H9 (cell line): ENCODE measurements around the gene SFRP2. TPM values are rescaled to one million over a fixed set of nuclear protein-coding genes. Genes with fewer than 3 reads are reported as not detected.

Source experiments
- DNase-seq: peaks from one replicate; pipeline ENCODE4 v3.0.0-alpha.2; 2017
- H2AFZ ChIP-seq: one replicate; pipeline ENCODE4 v1.6.1; 2013; ENCODE audit warnings: mild to moderate bottlenecking, low read length, control low read depth, moderate library complexity
- H2AK5ac ChIP-seq: 2 replicates; pipeline ENCODE4 v1.6.1; 2013; ENCODE audit warnings: low read length, control low read depth, mixed read lengths; ENCODE audit not compliant: insufficient read length
- H2BK120ac ChIP-seq: one replicate; pipeline ENCODE4 v1.6.1; 2013; ENCODE audit warnings: low read depth, mild to moderate bottlenecking, low read length, control low read depth, inconsistent platforms; ENCODE audit not compliant: poor library complexity, severe bottlenecking
- H2BK12ac ChIP-seq: 2 replicates; pipeline ENCODE4 v1.6.1; 2013; ENCODE audit warnings: low read length, control low read depth, mixed read lengths, low read depth; ENCODE audit not compliant: insufficient read length
- H2BK15ac ChIP-seq: 2 replicates; pipeline ENCODE4 v1.6.1; 2013; ENCODE audit warnings: low read depth, low read length, control low read depth
- H2BK20ac ChIP-seq: one replicate; pipeline ENCODE4 v1.6.1; 2013; ENCODE audit warnings: low read depth, mild to moderate bottlenecking, low read length, control low read depth, inconsistent platforms; ENCODE audit not compliant: poor library complexity, severe bottlenecking
- H2BK5ac ChIP-seq: 2 replicates; pipeline ENCODE4 v1.6.1; 2013; ENCODE audit warnings: low read length, control low read depth, mixed read lengths; ENCODE audit not compliant: insufficient read length
- H3K14ac ChIP-seq: 2 replicates; pipeline ENCODE4 v1.6.1; 2013; ENCODE audit warnings: low read length, control low read depth; ENCODE audit not compliant: insufficient read depth
- H3K18ac ChIP-seq: 2 replicates; pipeline ENCODE4 v1.6.1; 2013; ENCODE audit warnings: low read depth, mild to moderate bottlenecking, mixed read lengths, low read length, control low read depth; ENCODE audit not compliant: insufficient read length
- H3K23ac ChIP-seq: 2 replicates; pipeline ENCODE4 v1.6.1; 2013; ENCODE audit warnings: low read length, control low read depth, mixed read lengths, low read depth; ENCODE audit not compliant: insufficient read length
- H3K23me2 ChIP-seq: 2 replicates; pipeline ENCODE4 v1.6.1; 2013; ENCODE audit warnings: low read depth, mild to moderate bottlenecking, mixed read lengths, low read length, control low read depth; ENCODE audit not compliant: insufficient read length, poor library complexity, severe bottlenecking
- H3K27ac ChIP-seq: 2 replicates; pipeline ENCODE4 v1.5.1; 2013; ENCODE audit warnings: low read length, control low read depth, mixed read lengths, low read depth; ENCODE audit not compliant: insufficient read length
- H3K27me3 ChIP-seq: 2 replicates; pipeline ENCODE4 v1.6.1; 2013; ENCODE audit warnings: low read length, control low read depth, inconsistent platforms; ENCODE audit not compliant: insufficient read depth
- H3K4ac ChIP-seq: 2 replicates; pipeline ENCODE4 v1.6.1; 2013; ENCODE audit warnings: low read depth, mild to moderate bottlenecking, control low read depth, inconsistent platforms, low read length, moderate library complexity
- H3K4me1 ChIP-seq: 2 replicates; pipeline ENCODE4 v1.6.1; 2013; ENCODE audit warnings: low read length, control low read depth, inconsistent platforms; ENCODE audit not compliant: insufficient read depth
- H3K4me2 ChIP-seq: 2 replicates; pipeline ENCODE4 v1.6.1; 2013; ENCODE audit warnings: low read length, control low read depth, mixed read lengths; ENCODE audit not compliant: insufficient read length, insufficient read depth
- H3K56ac ChIP-seq: 2 replicates; pipeline ENCODE4 v1.6.1; 2013; ENCODE audit warnings: low read depth, mild to moderate bottlenecking, mixed read lengths, low read length, control low read depth; ENCODE audit not compliant: insufficient read length
- H3K79me1 ChIP-seq: 2 replicates; pipeline ENCODE4 v1.6.1; 2013; ENCODE audit warnings: low read depth, mild to moderate bottlenecking, moderate library complexity, low read length, control low read depth, inconsistent platforms; ENCODE audit not compliant: insufficient read depth, poor library complexity, severe bottlenecking
- H3K79me2 ChIP-seq: 2 replicates; pipeline ENCODE4 v1.6.1; 2013; ENCODE audit warnings: low read length, control low read depth, inconsistent platforms; ENCODE audit not compliant: insufficient read depth
- H3K9ac ChIP-seq: 2 replicates; pipeline ENCODE4 v1.6.1; 2013; ENCODE audit warnings: low read length, control low read depth, mixed read lengths; ENCODE audit not compliant: insufficient read length; ENCODE audit errors: extremely low read depth
- H3K9me3 ChIP-seq: one replicate; pipeline ENCODE4 v1.6.1; 2013; ENCODE audit warnings: low read depth, low read length, inconsistent platforms; ENCODE audit not compliant: control insufficient read depth
- H3T11ph ChIP-seq: one replicate; pipeline ENCODE4 v1.6.1; 2013; ENCODE audit warnings: mild to moderate bottlenecking, low read length, control low read depth, inconsistent platforms
- H4K20me1 ChIP-seq: one replicate; pipeline ENCODE4 v1.6.1; 2013; ENCODE audit not compliant: control insufficient read depth, insufficient read length, insufficient read depth
- H4K5ac ChIP-seq: 2 replicates; pipeline ENCODE4 v1.6.1; 2013; ENCODE audit warnings: low read depth, mild to moderate bottlenecking, mixed read lengths, low read length, control low read depth; ENCODE audit not compliant: insufficient read length
- H4K8ac ChIP-seq: replicated peaks from 2 replicates; pipeline ENCODE4 v1.6.1; 2013; ENCODE audit warnings: low read length, control low read depth, mixed read lengths, low read depth; ENCODE audit not compliant: insufficient read length
- H4K91ac ChIP-seq: 2 replicates; pipeline ENCODE4 v1.6.1; 2013; ENCODE audit warnings: low read depth, mild to moderate bottlenecking, moderate library complexity, mixed read lengths, low read length, control low read depth; ENCODE audit not compliant: insufficient read length
- H3K27ac Mint-ChIP-seq, 3 experiments: 2 replicates in 2 of 3; 3 replicates in 1 of 3; pipeline ENCODE4 v1.8.0; 2020 to 2021; ENCODE audit warnings: mixed read lengths in 3 of 3, mild to moderate bottlenecking in 1 of 3, moderate library complexity in 1 of 3
- H3K27me3 Mint-ChIP-seq: 2 replicates; pipeline ENCODE4 v1.8.0; 2021; ENCODE audit warnings: low read depth, mild to moderate bottlenecking, moderate library complexity, mixed read lengths
- H3K36me3 Mint-ChIP-seq, 3 experiments: 2 replicates in 2 of 3; 3 replicates in 1 of 3; pipeline ENCODE4 v1.8.0; 2020 to 2021; ENCODE audit warnings: low read depth in 3 of 3, mixed read lengths in 3 of 3; ENCODE audit not compliant: insufficient read depth in 1 of 3
- H3K4me1 Mint-ChIP-seq, 2 experiments: 2 replicates each; pipeline ENCODE4 v1.8.0; 2020; ENCODE audit warnings: mixed read lengths in 2 of 2
- H3K4me3 Mint-ChIP-seq, 2 experiments: 2 replicates in 1 of 2; 3 replicates in 1 of 2; pipeline ENCODE4 v1.8.0; 2020 to 2021; ENCODE audit warnings: mild to moderate bottlenecking in 2 of 2, mixed read lengths in 2 of 2, moderate library complexity in 1 of 2
- H3K9me3 Mint-ChIP-seq, 2 experiments: 2 replicates in 1 of 2; 3 replicates in 1 of 2; pipeline ENCODE4 v1.8.0; 2020; ENCODE audit warnings: mild to moderate bottlenecking in 2 of 2, mixed read lengths in 2 of 2, moderate library complexity in 1 of 2
- CTCF ChIP-seq: fragments of 200-600 bp; sonication (generic); conservative IDR thresholded peaks from 3 replicates; pipeline ENCODE4 v1.8.0; 2021; ENCODE audit warnings: antibody characterized with exemption, mild to moderate bottlenecking
- total RNA-seq: library from RNA; stranded (reverse); gene quantifications from 2 replicates; pipeline ENCODE4 v1.2.1, GENCODE V29; 2021

SFRP2 gene
- total RNA-seq, 1 experiment from 2014 or later: 156 TPM

DNA sequence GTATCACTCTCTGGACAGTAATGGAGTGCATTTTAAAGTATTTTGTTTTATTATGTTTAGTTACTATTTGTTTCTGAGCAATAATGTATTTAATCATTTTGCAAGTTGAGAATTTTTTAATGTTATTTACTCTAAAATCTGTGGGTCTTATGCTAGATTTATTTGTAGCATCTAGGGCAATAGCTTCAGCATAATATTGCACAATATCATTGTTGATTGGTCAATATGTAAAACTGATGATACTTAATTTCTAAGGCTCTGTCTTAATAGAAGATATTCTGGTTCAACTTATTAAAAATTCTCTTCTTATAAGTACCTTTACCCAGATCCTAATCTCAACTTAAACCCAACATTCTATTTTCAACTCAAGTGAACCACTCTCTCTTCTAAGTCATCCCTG, 11.5 kb downstream of the SFRP2 start:
- Histone ChIP-seq H4K5ac (no peak overlapping the region), H3K9ac (no peak overlapping the region), H3K27ac (no peak overlapping the region), H4K8ac (no peak overlapping the region), H3K4me2 (no peak overlapping the region), H2BK120ac (no peak overlapping the region), H2BK15ac (no peak overlapping the region), H3K79me1 (no peaks in the 10 kb centered on the region), H3K18ac (no peak overlapping the region), H3K79me2 (no peaks in the 10 kb centered on the region), H3K9me3 (no peaks in the 10 kb centered on the region), H3K27me3 (no peaks in the 10 kb centered on the region), H4K91ac (no peak overlapping the region), H3K23ac (no peak overlapping the region), H2BK20ac (no peak overlapping the region), H2AK5ac (no peak overlapping the region), H2BK12ac (no peak overlapping the region), H2BK5ac (no peak overlapping the region), H3T11ph (no peak overlapping the region), H3K56ac (no peak overlapping the region), H3K4me1 (no peaks in the 10 kb centered on the region; the same call in 1 of the 2 replicates), H3K14ac (no peak overlapping the region), H3K4ac (no peak overlapping the region), H2AFZ (no peak overlapping the region), H4K20me1 (no peaks in the 10 kb centered on the region), H3K23me2 (no peaks in the 10 kb centered on the region)
- H3K4me1 Mint-ChIP-seq: peaks cover 19 to 25% of the 10 kb centered on the region in 2 experiments
- H3K27me3 Mint-ChIP-seq: no peaks in the 10 kb centered on the region
- no peak for DNase-seq
- H3K27ac Mint-ChIP-seq: no peak overlapping the region
- H3K9me3 Mint-ChIP-seq: peaks cover 5 to 7% of the 10 kb centered on the region in 2 experiments; a peak in 3 of 5 replicates
- peaks cover 19 to 28% (median 22%) of the 10 kb centered on the region in 3 experiments for H3K36me3 Mint-ChIP-seq
- H3K4me3 Mint-ChIP-seq: no peak overlapping the region
- no peak for TF ChIP-seq CTCF
